ENCODE results near the gene TMCC1. TPM values are rescaled to one million over a fixed set of nuclear protein-coding genes. Genes with fewer than 3 reads are reported as not detected.

Gene TMCC1
- total RNA-seq, 2 experiments from 2014 or later: 21.6 to 22.1 TPM

GRCh38 chr3:129661766-129662165, 231.7 kb downstream of the TMCC1 start:
- Mint-ChIP-seq H3K4me3 (no peak overlapping the region), H3K27ac (no peak overlapping the region), H3K36me3 (peaks cover 1% of the 10 kb centered on the region), H3K4me1 (peaks cover 4% of the 10 kb centered on the region), H3K9me3 (no peaks in the 10 kb centered on the region), H3K27me3 (no peaks in the 10 kb centered on the region)
- ATAC-seq (ENCODE audit: low read depth) (no peak), DNase-seq (no peak)
- POLR2A ChIA-PET: no interaction called here

- Mint-ChIP-seq H3K27ac (no peak overlapping the region), H3K9me3 (no peaks in the 10 kb centered on the region), H3K4me1 (peaks cover 4% of the 10 kb centered on the region), H3K27me3 (no peaks in the 10 kb centered on the region), H3K4me3 (no peak overlapping the region), H3K36me3 (peaks cover 1% of the 10 kb centered on the region)
- ATAC-seq (ENCODE audit: low read depth) (no peak), DNase-seq (no peak)
- POLR2A ChIA-PET: no interaction called here
Observed at GRCh38 chr3:129658110-129658843, 235.2 kb downstream of the TMCC1 start.

GRCh38 chr3:129657261-129658046, 236.1 kb downstream of the TMCC1 start:
- H3K27ac Mint-ChIP-seq: no peak overlapping the region

GRCh38 chr3:129656659-129657247, 236.8 kb downstream of the TMCC1 start:
- Mint-ChIP-seq H3K9me3 (no peaks in the 10 kb centered on the region), H3K27me3 (no peaks in the 10 kb centered on the region), H3K4me1 (peaks cover 4% of the 10 kb centered on the region), H3K4me3 (no peak overlapping the region), H3K27ac (no peak overlapping the region), H3K36me3 (peaks cover 1% of the 10 kb centered on the region)
- ATAC-seq (ENCODE audit: low read depth): no peak
- DNase-seq: no peak
- POLR2A ChIA-PET: no interaction called here

More at GRCh38 chr3:129657261-129658046, 236.1 kb downstream of the TMCC1 start:
- H3K27me3 Mint-ChIP-seq: no peaks in the 10 kb centered on the region
- peaks cover 1% of the 10 kb centered on the region for H3K36me3 Mint-ChIP-seq
- H3K9me3 Mint-ChIP-seq: no peaks in the 10 kb centered on the region
- H3K4me3 Mint-ChIP-seq: no peak overlapping the region
- POLR2A ChIA-PET: no interaction called here
- no peak for ATAC-seq (ENCODE audit: low read depth)
- DNase-seq: no peak
- peaks cover 4% of the 10 kb centered on the region for H3K4me1 Mint-ChIP-seq

GRCh38 chr3:129655291-129655700, 238.2 kb downstream of the TMCC1 start:
- POLR2A ChIA-PET: no interaction called here
- no peak overlapping the region for H3K4me3 Mint-ChIP-seq
- no peak for ATAC-seq (ENCODE audit: low read depth)
- H3K36me3 Mint-ChIP-seq: peaks cover 1% of the 10 kb centered on the region
- no peaks in the 10 kb centered on the region for H3K9me3 Mint-ChIP-seq
- H3K4me1 Mint-ChIP-seq: peaks cover 4% of the 10 kb centered on the region
- H3K27me3 Mint-ChIP-seq: no peaks in the 10 kb centered on the region
- H3K27ac Mint-ChIP-seq: no peak overlapping the region
- no peak for DNase-seq

- no peak overlapping the region for H3K4me3 Mint-ChIP-seq
- H3K4me1 Mint-ChIP-seq: peaks cover 4% of the 10 kb centered on the region
- no peaks in the 10 kb centered on the region for H3K9me3 Mint-ChIP-seq
- no peaks in the 10 kb centered on the region for H3K36me3 Mint-ChIP-seq
- no peak overlapping the region for H3K27ac Mint-ChIP-seq
- no peak for ATAC-seq (ENCODE audit: low read depth)
- H3K27me3 Mint-ChIP-seq: no peaks in the 10 kb centered on the region
- POLR2A ChIA-PET: no interaction called here
- no peak for DNase-seq
Observed at GRCh38 chr3:129654131-129654530, 239.4 kb downstream of the TMCC1 start.

- POLR2A ChIA-PET: no interaction called here
- DNase-seq (no peak), ATAC-seq (ENCODE audit: low read depth) (no peak)
- H3K4me1 Mint-ChIP-seq: peaks cover under 1% of the 10 kb centered on the region
- H3K4me3 Mint-ChIP-seq: no peak overlapping the region
- H3K36me3 Mint-ChIP-seq: no peaks in the 10 kb centered on the region
- no peaks in the 10 kb centered on the region for H3K9me3 Mint-ChIP-seq
- H3K27me3 Mint-ChIP-seq: no peaks in the 10 kb centered on the region
- no peak overlapping the region for H3K27ac Mint-ChIP-seq
Observed at GRCh38 chr3:129653019-129653418, 240.5 kb downstream of the TMCC1 start.

GRCh38 chr3:129651435-129652202, 241.9 kb downstream of the TMCC1 start:
- H3K27me3 Mint-ChIP-seq: no peaks in the 10 kb centered on the region
- no peak overlapping the region for H3K27ac Mint-ChIP-seq
- ATAC-seq (ENCODE audit: low read depth) (no peak), DNase-seq (no peak)
- POLR2A ChIA-PET: no interaction called here
- H3K4me1 Mint-ChIP-seq: no peaks in the 10 kb centered on the region
- H3K4me3 Mint-ChIP-seq: no peak overlapping the region
- H3K36me3 Mint-ChIP-seq: no peaks in the 10 kb centered on the region
- no peaks in the 10 kb centered on the region for H3K9me3 Mint-ChIP-seq

GRCh38 chr3:129650256-129650872, 243.1 kb downstream of the TMCC1 start:
- POLR2A ChIA-PET: no interaction called here
- Mint-ChIP-seq H3K4me1 (no peaks in the 10 kb centered on the region), H3K4me3 (no peak overlapping the region), H3K36me3 (no peaks in the 10 kb centered on the region), H3K27me3 (no peaks in the 10 kb centered on the region), H3K27ac (no peak overlapping the region), H3K9me3 (no peaks in the 10 kb centered on the region)
- ATAC-seq (ENCODE audit: low read depth) (peak; percentile 67), DNase-seq (no peak)

GRCh38 chr3:129648391-129648790, 245.1 kb downstream of the TMCC1 start:
- DNase-seq (no peak), ATAC-seq (ENCODE audit: low read depth) (no peak)
- no peaks in the 10 kb centered on the region for H3K9me3 Mint-ChIP-seq
- no peaks in the 10 kb centered on the region for H3K27me3 Mint-ChIP-seq
- POLR2A ChIA-PET: no interaction called here
- H3K4me3 Mint-ChIP-seq: no peak overlapping the region
- no peak overlapping the region for H3K27ac Mint-ChIP-seq
- no peaks in the 10 kb centered on the region for H3K4me1 Mint-ChIP-seq
- H3K36me3 Mint-ChIP-seq: no peaks in the 10 kb centered on the region

GRCh38 chr3:129645286-129645685, 248.2 kb downstream of the TMCC1 start:
- Mint-ChIP-seq H3K27ac (no peak overlapping the region), H3K4me1 (no peaks in the 10 kb centered on the region), H3K4me3 (no peak overlapping the region), H3K9me3 (no peaks in the 10 kb centered on the region), H3K36me3 (no peaks in the 10 kb centered on the region), H3K27me3 (no peaks in the 10 kb centered on the region)
- no peak for DNase-seq
- POLR2A ChIA-PET: no interaction called here
- ATAC-seq (ENCODE audit: low read depth): no peak

- H3K36me3 Mint-ChIP-seq: no peaks in the 10 kb centered on the region
- no peak overlapping the region for H3K4me3 Mint-ChIP-seq
- no peaks in the 10 kb centered on the region for H3K9me3 Mint-ChIP-seq
- H3K27me3 Mint-ChIP-seq: no peaks in the 10 kb centered on the region
- POLR2A ChIA-PET: no interaction called here
- ATAC-seq (ENCODE audit: low read depth) (no peak), DNase-seq (no peak)
- no peaks in the 10 kb centered on the region for H3K4me1 Mint-ChIP-seq
- no peak overlapping the region for H3K27ac Mint-ChIP-seq
Observed at GRCh38 chr3:129644836-129645235, 248.7 kb downstream of the TMCC1 start.

Data from activated naive CD8-positive, alpha-beta T cell treated with anti-CD3 and anti-CD28 coated beads, Interleukin-2, amount 10 ng/mL, durations not matched to agents 7 days and 5 days (primary cell).